ENCODE measurements around the gene TGFBR3L. TPM values are rescaled to one million over a fixed set of nuclear protein-coding genes. Genes with fewer than 3 reads are reported as not detected.

The TGFBR3L gene
- polyA plus RNA-seq, 3 donors = not detected

- H3K27ac ChIP-seq (ENCODE audit: low read depth in 1 of 2, low read length in 2 of 2) = peak overlapping the region; percentile 83 to 88
- H3K4me1 Mint-ChIP-seq = peaks cover 48% of the 10 kb centered on the region
- WGBS (ENCODE audit: insufficient coverage) = under 1% methylated on average over 42 of the region's 62 CpGs
- peaks cover 0 to 22% (median 12%) of the 10 kb centered on the region in 7 donors for H3K9me3 Mint-ChIP-seq
- peak overlapping the region; percentile 88 for H2AFZ ChIP-seq (ENCODE audit: insufficient read depth, low read depth, low read length, poor library complexity, severe bottlenecking)
- peaks cover 15 to 17% of the 10 kb centered on the region in 2 donors for H3K36me3 Mint-ChIP-seq
- intact Hi-C loops (cut with micrococcal nuclease) = loop anchor here (1.0 to 10.0 kb wide), 5 partner anchors 17 to 1894 kb away; partner anchors contain the start of genes FBXL12 (in 1 of the 2), MAP2K7 (in 1 of the 2), PRR36 (in 1 of the 2) and TIMM44 (in 1 of the 2)
- peak overlapping the region; percentile 69 for H3K9ac ChIP-seq (ENCODE audit: insufficient read depth, low read length, poor library complexity, severe bottlenecking)
- H3K27me3 ChIP-seq (ENCODE audit: control insufficient read depth in 2 of 2, insufficient read depth in 2 of 2, low read length in 2 of 2) = peaks cover 19 to 33% of the 10 kb centered on the region in 2 donors
- H3K27ac Mint-ChIP-seq = peak overlapping the region; percentile 90 to 99 (median 97)
- no peaks in the 10 kb centered on the region for H3K79me2 ChIP-seq (ENCODE audit: insufficient read depth, low read length)
- DNase-seq = peak; percentile 95 to 98 (median 98)
- peaks cover 0 to 10% of the 10 kb centered on the region in 2 donors for H3K9me3 ChIP-seq (replicated peaks in 1 of 2; ENCODE audit: control insufficient read depth in 1 of 2, insufficient read depth in 1 of 2, low read length in 2 of 2)
- H3K4me3 ChIP-seq (replicated peaks in 1 of 3; ENCODE audit: low read depth in 2 of 3, low read length in 3 of 3) = peak overlapping the region; percentile 63 to 87 (median 69)
- TF ChIP-seq, protein P1, sequence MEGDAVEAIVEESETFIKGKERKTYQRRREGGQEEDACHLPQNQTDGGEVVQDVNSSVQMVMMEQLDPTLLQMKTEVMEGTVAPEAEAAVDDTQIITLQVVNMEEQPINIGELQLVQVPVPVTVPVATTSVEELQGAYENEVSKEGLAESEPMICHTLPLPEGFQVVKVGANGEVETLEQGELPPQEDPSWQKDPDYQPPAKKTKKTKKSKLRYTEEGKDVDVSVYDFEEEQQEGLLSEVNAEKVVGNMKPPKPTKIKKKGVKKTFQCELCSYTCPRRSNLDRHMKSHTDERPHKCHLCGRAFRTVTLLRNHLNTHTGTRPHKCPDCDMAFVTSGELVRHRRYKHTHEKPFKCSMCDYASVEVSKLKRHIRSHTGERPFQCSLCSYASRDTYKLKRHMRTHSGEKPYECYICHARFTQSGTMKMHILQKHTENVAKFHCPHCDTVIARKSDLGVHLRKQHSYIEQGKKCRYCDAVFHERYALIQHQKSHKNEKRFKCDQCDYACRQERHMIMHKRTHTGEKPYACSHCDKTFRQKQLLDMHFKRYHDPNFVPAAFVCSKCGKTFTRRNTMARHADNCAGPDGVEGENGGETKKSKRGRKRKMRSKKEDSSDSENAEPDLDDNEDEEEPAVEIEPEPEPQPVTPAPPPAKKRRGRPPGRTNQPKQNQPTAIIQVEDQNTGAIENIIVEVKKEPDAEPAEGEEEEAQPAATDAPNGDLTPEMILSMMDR (IDR thresholded peaks at IDR 0.05) = no peak
- H4K20me1 ChIP-seq (ENCODE audit: insufficient read depth, low read length) = peaks cover 4% of the 10 kb centered on the region
- H3K27me3 Mint-ChIP-seq (ENCODE audit: low read depth in 3 of 3) = peaks cover 41 to 58% (median 49%) of the 10 kb centered on the region in 3 donors
- peak overlapping the region; percentile 98 for H3K4me2 ChIP-seq (replicated peaks; ENCODE audit: extremely low read depth, low read length, poor library complexity, severe bottlenecking)
- H3K4me3 Mint-ChIP-seq = peak overlapping the region; percentile 91 to 99
- peaks cover 12 to 15% of the 10 kb centered on the region in 2 donors for H3K36me3 ChIP-seq (replicated peaks in 1 of 2; ENCODE audit: control insufficient read depth in 1 of 2, insufficient read depth in 2 of 2, low read length in 2 of 2)
- H3K4me1 ChIP-seq (ENCODE audit: control insufficient read depth in 1 of 2, insufficient read depth in 2 of 2, low read length in 2 of 2) = peaks cover 39 to 69% of the 10 kb centered on the region in 2 donors
Observed at GRCh38 chr19:7920519-7921301, 6.1 kb downstream of the TGFBR3L start.

- 53% methylated on average over 15 of the region's 17 CpGs for WGBS (ENCODE audit: insufficient coverage)
- H3K27ac Mint-ChIP-seq = peak overlapping the region; percentile 90 to 99 (median 97)
- DNase-seq = no peak
- H3K27ac ChIP-seq (ENCODE audit: low read depth in 1 of 2, low read length in 2 of 2) = peak overlapping the region; percentile 83 to 88
- peaks cover 36 to 66% of the 10 kb centered on the region in 2 donors for H3K4me1 ChIP-seq (ENCODE audit: control insufficient read depth in 1 of 2, insufficient read depth in 2 of 2, low read length in 2 of 2)
- H3K4me1 Mint-ChIP-seq = peaks cover 46% of the 10 kb centered on the region
- peaks cover 0 to 8% of the 10 kb centered on the region in 2 donors for H3K9me3 ChIP-seq (replicated peaks in 1 of 2; ENCODE audit: control insufficient read depth in 1 of 2, insufficient read depth in 1 of 2, low read length in 2 of 2)
- peak overlapping the region; percentile 91 to 99 for H3K4me3 Mint-ChIP-seq
- peaks cover 12 to 15% of the 10 kb centered on the region in 2 donors for H3K36me3 ChIP-seq (replicated peaks in 1 of 2; ENCODE audit: control insufficient read depth in 1 of 2, insufficient read depth in 2 of 2, low read length in 2 of 2)
- H3K27me3 ChIP-seq (ENCODE audit: control insufficient read depth in 2 of 2, insufficient read depth in 2 of 2, low read length in 2 of 2) = peaks cover 17 to 26% of the 10 kb centered on the region in 2 donors
- peak overlapping the region; percentile 80 for H2AFZ ChIP-seq (ENCODE audit: insufficient read depth, low read depth, low read length, poor library complexity, severe bottlenecking)
- peaks cover 5% of the 10 kb centered on the region for H4K20me1 ChIP-seq (ENCODE audit: insufficient read depth, low read length)
- peaks cover 0 to 22% (median 12%) of the 10 kb centered on the region in 7 donors for H3K9me3 Mint-ChIP-seq
- H3K27me3 Mint-ChIP-seq (ENCODE audit: low read depth in 3 of 3) = peaks cover 39 to 54% (median 43%) of the 10 kb centered on the region in 3 donors
- no peaks in the 10 kb centered on the region for H3K79me2 ChIP-seq (ENCODE audit: insufficient read depth, low read length)
- H3K9ac ChIP-seq (ENCODE audit: insufficient read depth, low read length, poor library complexity, severe bottlenecking) = peak overlapping the region; percentile 63
- intact Hi-C loops (cut with micrococcal nuclease) = loop anchor here (5.0 to 10.0 kb wide), 3 partner anchors 49 to 1893 kb away; partner anchors contain the start of genes FBXL12 (in 1 of the 2) and PRR36 (in 1 of the 2)
- H3K4me3 ChIP-seq (replicated peaks in 1 of 3; ENCODE audit: low read depth in 2 of 3, low read length in 3 of 3) = peak overlapping the region; percentile 41 to 87 (median 69)
- TF ChIP-seq, protein P1 (IDR thresholded peaks at IDR 0.05) = no peak
- peak overlapping the region; percentile 75 for H3K4me2 ChIP-seq (replicated peaks; ENCODE audit: extremely low read depth, low read length, poor library complexity, severe bottlenecking)
- H3K36me3 Mint-ChIP-seq = peaks cover 16 to 18% of the 10 kb centered on the region in 2 donors
Observed at GRCh38 chr19:7921302-7921966, 6.8 kb downstream of the TGFBR3L start.
